HG03558 (cell line): ENCODE data around the gene UBAC2.

Experiments
- ATAC-seq: cut with Tn5 transposase; IDR thresholded peaks from one replicate; pipeline ENCODE4 v1.9.1; 2021; ENCODE audit warnings: moderate number of reproducible peaks; ENCODE audit not compliant: unreplicated experiment; ENCODE audit errors: extremely low read depth

Gene UBAC2

DNA sequence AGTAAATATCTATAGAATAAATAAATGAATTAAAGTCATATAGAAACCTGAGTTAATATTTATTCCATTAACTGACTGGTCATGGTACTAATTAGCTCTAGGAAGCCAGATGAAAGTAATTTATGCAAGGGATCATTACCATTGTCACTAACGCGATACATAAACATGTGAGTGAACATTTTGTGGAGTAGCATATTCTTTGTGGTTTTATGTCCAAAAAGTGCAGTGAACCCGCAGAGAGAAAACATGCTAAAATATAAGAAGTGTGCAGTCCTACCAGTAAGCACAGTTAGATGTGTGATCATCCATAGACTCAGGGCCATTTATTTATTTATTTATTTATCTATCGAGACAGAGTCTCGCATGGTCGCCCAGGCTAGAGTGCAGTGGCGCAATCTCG, 104.9 kb downstream of the UBAC2 start:
- ATAC-seq: no peak

DNA sequence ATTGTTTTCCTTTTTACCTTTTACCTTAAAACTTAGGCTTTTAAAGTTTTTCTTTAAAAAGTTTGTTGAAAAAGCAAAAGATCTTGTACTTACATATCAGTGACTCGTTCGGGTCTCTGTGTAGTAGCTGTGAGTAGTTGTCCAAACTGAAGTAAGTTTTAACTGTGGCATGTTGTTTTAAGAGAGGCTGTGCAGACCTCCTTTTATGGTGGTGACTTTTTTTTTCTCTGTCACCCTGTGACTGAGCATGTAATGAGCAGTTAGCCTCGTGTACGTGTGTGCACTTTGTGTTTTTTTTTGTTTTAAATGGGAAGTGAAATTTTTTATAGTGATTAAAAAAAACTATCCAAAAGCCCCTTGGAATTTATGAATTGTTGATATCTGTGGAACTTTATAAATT, 106.6 kb downstream of the UBAC2 start, which contains the start of gene GPR183:
TSS of gene GPR183 (minus strand) at position 153 of the 400 bp plus-strand sequence. CDS start 11,254 bp downstream, outside the sequence.
- ATAC-seq: peak; percentile 39

DNA sequence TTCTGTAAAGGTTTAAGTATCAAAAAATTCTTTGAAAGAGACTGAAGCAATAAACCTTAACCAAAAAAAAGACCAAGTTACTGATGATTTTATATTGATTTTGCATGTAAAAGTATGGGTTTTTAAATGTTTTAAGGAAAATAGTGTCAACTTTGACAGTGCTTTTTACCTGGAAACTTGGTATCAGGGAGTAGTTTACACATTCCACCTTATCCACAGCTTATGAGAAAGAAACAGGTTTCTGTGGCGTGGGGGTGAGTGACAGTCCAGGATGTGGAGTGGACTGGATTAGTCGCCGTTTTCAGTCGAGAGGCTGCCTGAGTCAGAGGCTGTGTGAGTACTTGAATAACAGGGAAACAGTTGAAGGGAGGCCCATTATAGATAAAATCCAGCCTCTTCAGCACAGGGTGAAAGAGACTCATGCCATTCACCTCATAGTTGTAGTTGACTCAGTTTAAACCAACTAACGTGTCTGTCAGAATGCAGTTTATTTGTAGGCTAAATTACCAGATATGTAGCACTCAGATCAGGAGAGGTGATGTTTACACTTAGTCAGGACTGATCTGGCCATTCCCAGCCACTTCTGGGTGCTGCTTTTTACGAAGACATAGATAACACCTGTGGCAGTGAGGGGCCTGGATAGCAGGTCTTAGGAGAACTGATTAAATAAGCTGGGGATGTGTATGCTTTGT, 107.1 kb downstream of the UBAC2 start:
- ATAC-seq: no peak

DNA sequence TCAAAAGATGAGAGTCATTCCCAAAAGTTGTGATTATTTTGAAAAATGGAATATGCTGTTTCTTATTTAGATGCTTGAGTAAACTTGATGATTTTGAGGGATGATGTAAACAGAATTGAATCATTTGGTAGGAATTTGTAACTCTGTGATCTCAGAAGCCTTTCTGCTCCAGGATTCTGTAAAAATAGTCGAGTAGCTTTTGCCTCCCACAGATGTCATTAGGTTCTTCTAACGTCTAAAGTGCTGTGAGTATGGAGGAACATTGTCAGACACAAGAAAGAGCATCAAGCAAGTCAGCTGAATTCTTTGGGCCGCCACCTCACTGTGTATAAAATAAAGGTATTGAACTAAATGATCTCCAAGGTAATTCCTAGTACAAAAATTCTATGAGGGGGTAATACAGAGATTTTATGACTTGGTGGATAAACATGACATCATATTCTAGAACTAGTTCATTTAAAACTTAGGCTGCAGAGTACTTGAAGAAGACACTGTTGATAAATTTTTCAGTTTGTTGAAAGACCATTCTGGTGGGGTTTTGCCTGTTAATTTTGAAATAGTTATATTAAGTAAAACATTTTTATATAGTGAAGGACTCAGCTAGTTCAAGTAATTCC, 107.9 kb downstream of the UBAC2 start:
- ATAC-seq: no peak

DNA sequence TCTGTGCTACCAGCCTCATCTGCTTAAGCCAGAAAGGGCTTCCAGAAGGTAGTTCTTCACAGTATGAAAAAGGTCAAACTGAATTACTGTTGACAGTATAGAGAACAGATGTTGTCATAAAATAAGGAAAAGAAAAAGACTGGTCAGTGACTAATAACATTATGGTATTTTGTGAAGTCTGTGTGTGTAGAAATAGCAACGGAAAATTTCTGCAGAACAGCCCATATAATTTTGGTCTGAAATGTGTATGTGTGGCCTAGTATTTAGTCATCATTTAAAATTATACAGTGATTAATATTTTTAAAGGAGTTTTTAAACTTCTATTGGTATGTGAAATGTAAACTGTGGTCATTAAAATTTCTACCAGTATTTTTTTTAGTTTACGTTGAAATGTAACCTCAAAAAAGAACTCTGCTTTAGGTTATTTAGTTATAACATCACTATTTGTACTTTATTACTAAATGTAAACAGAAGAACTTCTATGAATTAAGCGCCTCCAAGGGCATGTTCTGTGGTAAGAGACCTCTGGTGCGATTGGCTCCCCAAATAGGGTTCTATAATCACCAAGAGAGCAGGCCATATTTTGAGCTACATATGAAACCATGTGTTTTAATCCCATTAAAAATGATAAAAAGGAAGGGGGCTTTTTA, 109.9 kb downstream of the UBAC2 start:
- ATAC-seq: no peak

DNA sequence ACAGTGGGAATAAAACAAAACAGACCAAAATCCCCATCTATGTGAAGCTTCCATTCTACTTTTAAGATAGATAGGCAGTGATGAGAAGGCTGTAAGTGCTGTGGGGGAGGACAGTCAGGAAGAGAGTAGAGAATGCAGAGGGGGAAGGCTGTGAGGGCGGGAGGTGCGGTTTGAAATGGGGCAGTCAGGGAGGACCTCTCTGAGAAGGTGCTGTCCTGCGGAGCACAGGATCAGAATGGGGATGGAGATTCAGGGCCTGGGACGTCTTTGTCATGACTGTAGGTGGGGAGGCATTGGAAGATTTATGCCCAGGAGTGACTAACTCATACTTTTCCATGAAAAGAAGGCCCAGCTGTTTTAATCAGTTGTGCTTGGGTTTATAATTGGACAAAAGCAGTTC, 110.5 kb downstream of the UBAC2 start:
- no peak for ATAC-seq

DNA sequence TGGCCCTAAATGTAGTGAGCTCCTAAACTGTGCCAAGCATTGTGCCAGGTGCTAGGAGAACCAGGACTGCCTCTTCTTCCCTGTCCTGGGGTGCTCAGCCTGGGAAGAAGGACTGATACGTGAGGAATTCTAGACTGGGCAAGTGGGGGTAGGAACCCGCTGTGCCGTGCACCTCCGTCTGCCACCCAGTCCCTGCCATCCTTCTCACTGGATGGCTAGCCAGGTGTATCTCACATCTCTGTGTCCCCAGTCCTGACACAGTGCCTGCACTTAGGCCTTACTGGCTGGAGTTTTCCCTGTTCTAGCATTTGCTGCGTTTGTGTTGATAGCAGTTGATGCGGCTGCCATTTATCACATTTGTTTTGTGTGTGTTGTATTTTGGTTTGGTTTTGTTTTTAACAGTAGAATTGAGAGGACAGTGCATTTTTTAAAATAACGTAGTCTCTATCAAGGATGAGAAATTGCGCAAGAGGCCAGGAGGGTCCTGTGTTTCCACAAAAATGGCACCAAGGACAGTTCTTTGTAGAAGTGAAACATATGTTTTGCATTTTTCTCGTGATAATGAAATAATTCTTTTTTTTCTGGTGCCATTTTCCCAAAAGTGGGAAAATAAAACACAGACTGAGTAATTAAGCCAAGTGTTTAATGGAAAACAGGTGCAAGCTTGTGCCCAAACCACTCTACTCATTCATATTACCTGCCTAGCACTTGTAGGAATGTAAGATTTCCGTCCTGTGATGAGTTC, 111.3 kb downstream of the UBAC2 start:
- ATAC-seq: no peak

DNA sequence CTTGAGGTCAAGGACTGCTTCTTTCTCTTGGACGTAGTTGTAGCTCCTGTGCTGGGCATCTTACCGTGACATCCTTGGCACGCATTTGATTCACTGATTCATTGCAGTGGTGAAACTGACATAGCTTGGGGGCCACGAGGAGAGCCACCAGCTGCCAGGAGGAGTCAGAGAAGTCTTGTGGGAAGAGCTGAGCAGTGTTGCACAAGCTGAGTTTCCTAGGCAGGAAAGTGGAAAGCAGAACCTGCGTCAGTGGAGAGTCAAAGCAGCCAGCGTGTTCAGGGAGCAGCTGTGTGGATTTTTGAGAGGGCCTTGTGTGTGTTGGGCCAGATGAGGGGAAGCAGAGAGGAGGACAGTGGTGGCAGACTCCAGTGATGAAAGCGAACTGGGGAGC, 111.8 kb downstream of the UBAC2 start:
- ATAC-seq: no peak

DNA sequence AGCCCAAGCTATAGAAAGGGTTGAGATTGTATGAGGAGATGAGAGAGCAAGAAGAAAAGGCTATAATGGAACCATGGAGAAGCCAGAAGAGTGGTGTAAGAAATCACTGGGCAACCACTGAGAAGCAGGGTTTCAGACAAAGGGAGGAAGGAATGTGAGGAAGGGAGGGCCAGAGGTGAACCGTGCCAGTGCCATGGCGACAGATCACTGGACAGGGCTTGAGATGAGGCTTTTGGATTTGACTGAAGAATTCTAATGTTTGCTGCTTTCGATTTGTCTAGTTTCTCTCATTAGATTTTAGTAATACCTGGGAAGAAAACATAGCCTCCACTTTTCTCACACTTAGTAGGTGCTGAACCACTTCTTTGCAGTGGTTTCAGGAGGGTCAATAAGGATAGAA, 112.8 kb downstream of the UBAC2 start:
- no peak for ATAC-seq

DNA sequence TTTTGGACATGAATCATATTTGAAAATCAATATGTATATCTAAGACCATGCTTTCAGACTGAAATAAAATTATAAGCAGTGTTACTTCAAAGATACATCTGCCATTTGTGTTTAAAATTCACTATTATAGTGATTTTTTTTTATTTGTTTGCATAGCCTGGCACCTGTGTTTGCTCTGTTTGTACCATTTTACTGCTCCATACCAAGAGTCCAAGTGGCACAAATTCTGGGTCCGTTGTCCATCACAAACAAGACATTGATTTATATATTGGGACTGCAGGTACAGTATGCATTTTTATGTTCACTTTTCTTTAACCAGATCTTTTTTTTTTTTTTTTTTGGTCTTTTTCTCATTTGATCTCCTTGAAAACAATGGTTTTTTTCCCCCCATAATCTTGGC, 113.3 kb downstream of the UBAC2 start:
- ATAC-seq: no peak

DNA sequence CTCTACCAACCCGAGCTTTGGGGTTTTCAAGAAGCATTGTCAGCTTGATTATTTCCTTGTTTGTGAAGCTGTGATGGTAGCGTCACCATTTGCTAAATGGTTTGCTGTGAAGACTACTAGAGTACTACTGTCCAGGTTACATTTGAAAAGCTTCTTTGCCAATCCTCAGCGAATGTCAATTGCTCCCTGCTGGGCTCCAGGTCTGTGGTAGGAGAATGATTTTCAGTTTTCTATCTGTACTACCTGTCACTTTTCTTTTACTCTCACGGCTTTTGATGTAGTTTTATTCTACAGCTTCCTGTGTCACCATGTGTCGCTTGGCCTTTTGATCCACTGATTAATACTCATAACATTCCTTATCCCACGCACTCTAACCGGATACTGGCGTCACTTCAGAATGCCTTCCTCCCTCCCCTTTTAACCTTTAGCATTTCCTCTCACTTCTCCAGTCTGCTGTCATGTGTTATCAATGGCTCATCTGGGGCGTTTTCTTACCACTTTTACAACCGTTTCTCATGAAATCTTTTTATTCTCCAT, 114.1 kb downstream of the UBAC2 start:
- no peak for ATAC-seq

DNA sequence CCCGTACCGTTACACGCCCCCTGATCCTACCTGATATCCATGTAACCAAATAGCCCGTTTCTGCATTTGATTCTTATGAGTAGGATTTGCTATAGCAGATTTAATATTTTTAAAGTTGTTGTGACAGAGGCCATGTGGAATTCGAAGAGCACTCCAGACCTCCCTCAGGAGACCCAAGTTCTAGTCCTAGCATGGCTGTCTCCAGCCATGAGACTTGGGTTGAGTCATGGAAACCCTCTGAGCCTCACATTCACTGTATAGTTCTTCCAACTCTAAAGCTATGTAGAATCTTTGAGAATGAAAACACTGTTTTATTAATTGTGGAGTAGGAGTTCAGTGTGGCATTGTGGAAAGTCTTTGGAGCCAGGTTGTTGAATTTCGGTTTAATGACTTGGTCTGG, 114.5 kb downstream of the UBAC2 start:
- no peak for ATAC-seq

DNA sequence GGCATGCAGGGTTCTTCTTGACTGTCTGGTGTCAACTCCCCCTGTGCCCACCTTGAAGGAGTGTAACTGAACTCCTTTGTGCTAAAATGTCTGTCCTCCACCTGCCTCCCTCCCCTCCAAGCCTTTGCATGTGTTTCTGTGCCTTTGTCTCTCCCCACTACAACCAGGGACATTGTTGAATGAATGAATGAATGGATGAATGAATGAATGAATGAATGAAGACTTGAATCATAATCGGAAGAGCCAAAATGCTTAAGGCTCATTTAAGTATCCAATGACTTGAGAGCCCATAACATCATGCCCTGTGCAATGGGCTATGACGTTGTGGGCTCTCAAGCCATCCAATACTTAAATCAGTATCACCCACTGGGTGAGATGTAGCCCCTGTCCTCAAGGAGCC, 115.6 kb downstream of the UBAC2 start:
- ATAC-seq: no peak

DNA sequence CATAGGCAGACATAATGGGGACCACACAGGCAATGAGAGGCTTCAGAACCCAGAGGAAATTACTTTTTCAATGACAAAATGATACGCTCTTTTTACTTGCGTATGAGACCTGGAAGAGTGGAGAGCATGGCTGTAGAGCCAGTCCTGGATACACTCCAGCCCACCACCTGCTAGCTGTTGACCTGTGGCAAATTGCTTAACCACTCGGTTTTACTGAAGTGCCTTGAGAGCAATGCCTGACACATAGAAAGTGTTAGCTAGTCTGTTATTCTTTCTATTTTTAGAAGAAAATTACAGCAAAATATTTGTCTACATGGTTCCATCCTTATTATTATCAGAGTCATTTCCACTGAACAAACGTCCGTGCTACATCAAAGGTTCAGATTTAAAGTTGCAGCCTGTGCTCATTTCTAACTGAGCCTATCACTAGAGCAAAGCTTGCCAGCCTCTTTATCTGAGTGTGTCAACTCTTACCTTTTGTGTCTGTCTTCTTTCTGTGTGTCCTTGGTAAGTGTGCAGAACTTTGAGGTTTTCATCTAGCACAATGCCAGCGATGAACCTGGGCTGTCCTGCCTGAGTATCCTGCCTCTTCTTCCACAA, 116.1 kb downstream of the UBAC2 start:
- ATAC-seq: no peak

DNA sequence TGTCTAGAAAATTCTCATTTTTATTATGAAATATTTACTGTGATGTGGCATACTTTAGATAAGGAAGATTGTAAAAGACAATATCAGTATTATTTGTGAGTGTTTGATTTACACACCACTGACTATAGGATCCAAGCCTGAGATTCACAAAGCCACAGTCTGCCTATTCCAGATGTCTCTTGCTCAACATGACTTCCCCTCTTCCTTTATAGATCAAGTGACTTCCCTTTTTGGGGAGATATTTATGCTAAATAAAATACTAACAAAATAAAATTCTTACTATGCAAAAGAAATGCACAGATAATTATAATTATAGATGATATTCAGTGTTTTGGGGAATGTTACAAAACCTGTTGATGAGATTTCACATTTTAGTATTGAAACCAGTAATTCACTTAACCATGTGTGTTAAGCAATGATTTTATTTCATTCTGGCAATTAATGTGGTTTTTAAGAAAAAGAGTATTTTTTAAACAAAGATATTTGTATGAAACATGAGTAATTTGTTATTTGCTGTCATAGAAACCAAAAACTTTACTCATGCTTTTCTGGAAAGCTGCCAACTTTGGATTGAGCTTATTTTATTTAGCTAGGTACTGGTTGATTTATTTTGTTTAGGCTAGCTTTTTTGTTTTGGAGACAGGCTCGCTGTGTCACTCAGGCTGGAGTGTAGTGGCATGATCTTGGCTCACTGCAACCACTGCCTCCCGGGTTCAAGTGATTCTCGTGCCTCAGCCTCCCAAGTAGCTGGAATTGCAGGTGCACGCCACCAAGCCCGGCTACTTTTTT, 120.2 kb downstream of the UBAC2 start:
- ATAC-seq: no peak

DNA sequence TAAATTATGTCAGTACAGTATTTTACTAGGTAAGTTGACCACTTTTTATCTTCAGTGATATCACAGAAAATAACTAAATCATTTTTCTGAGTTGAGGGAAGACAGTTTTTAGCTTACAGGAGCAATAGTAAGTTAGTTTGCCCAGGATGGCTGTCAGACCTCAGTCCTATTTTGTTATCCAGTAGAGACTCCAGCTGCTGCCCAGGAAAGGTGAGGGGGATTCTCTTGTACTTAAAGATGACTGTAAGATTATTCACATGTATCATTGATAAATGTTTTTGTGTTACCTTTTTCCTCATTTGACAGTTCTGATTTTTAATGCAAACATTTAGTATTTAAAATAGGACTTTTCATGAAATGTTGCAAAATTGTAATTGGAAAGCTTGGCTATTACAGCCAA, 121.1 kb downstream of the UBAC2 start:
- ATAC-seq: no peak

DNA sequence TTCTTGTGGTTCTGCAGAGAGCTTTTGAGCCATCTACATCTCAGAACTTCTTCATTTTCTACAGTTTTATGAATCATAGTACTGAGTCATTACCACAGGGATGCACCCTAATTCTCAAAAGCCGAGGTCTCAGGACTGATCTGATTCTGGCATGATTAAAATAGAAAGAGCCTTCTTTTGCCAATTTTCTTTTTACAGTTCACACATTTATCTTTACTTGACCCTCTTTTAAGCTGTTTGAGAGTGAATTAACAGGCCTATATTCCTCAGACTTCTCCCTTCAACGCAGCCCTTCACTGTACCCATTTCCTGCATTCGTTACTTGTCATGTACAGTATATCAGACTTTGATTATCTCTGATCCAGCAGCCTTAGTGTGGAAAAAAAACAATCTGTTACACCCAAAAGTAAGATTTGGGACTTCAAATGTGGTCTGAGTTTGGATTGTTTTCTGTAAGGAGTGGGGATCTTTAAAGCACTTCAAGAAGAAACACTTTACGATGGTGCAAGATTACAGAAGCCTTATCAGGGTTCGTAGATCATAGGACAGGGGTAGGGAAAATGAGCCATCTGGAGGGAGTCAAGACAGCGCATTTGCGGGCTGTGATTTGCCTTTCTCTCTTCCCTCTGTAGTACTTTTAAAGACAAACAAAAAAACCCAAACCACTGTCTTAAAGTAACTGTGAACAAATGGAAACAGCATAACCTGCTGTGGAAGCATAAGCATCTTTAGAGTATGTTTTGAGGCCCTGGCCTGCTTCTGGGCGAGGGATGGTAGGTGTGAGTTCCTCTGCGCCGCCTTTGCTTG, 121.8 kb downstream of the UBAC2 start:
- ATAC-seq: peak; percentile 82

DNA sequence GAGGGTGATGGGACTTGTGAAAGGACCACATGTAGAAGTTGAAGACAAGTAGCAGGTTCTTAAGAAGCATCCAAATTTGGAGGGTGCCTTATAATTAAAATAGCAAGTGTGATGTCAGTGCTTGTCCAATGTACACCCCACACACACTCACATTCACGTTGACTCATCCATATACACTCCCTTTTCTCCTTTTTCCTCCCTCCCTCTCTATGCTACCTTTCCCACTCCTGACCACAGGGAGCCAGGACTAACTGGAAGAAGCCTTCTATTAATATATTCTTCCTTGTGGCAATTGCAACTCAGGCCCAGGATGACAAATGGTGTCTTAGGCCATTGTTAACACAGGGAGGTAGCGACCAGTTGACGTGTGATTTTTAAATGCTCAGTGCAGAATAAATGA, 122.8 kb downstream of the UBAC2 start:
- no peak for ATAC-seq

DNA sequence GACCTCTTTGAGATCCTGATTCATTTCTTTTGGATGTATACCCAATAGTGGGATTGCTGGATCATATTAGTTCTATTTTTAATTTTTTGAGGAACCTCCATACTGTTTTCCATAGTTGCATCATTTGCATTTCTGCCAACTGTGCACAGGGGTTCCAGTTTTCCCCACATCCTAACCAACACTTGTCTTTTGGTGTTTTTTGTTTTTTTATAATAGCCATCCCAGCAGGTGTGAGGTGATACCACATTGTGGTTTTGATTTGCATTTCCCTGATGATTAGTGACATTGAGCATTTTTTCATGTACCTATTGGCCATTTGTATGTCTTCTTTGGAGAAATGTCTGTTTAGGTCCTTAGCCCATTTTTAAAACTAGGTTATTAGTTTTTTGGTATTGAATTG, 125.4 kb downstream of the UBAC2 start:
- ATAC-seq: no peak
